GM18873 (cell line): ENCODE data around the gene EFCAB11.
"Not testable (repeated sequence)": the region's sequence is repeated elsewhere in the genome, so short reads cannot be mapped to it uniquely, and the experiment has no call there.

Source experiments
- ATAC-seq: cut with Tn5 transposase; IDR thresholded peaks from one replicate; pipeline ENCODE4 v1.9.1; 2021; ENCODE audit warnings: mild to moderate bottlenecking, moderate library complexity, moderate number of reproducible peaks; ENCODE audit not compliant: unreplicated experiment, low FRiP score

The EFCAB11 gene

DNA sequence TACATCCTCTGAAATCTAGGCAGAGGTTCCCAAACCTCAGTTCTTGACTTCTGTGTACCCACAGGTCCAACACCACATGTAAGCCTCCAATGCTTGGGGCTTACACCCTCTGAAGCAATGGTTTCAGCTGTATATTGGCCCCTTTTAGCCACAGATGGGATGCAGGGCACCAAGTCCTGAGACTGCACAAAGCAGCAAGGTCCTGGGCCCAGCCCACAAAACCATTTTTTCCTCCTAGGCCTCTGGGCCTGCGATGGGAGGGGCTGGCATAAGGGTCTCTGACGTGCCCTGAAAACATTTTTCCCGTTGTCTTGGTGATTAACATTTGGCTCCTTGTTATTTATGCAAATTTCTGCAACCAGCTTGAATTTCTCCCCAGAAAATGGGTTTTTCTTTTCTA lies 80.4 kb downstream of the EFCAB11 start:
- not testable (repeated sequence) for ATAC-seq

- no peak for ATAC-seq
Observed at GRCh38 chr14:89870316-89870715, 84.2 kb downstream of the EFCAB11 start.

- no peak for ATAC-seq
Observed at GRCh38 chr14:89869606-89870005, 84.9 kb downstream of the EFCAB11 start.

GRCh38 chr14:89866458-89866857 lies 88.1 kb downstream of the EFCAB11 start:
- no peak for ATAC-seq

GRCh38 chr14:89865153-89865552 lies 89.4 kb downstream of the EFCAB11 start:
- no peak for ATAC-seq

GRCh38 chr14:89862856-89863255 lies 91.7 kb downstream of the EFCAB11 start:
- ATAC-seq: no peak

DNA sequence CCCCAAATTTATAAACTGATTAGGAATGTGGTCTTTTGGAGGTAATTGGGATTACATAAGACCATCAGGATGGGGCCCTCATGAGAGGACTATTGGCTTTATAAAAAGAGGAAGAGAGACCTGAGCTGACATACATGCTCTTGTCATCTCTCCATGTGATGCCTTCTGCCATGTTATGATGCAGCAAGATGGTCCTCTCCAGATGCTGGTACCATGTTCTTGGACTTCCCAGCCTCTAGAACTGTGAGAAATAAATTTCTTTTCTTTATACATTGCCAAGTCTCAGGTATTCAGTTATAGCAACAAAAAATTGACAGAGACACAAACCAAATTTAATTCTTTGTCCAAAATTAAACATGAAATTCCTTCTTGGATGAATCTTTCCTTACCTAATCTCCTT lies 92.9 kb downstream of the EFCAB11 start:
- no peak for ATAC-seq

GRCh38 chr14:89858089-89858488 lies 96.4 kb downstream of the EFCAB11 start:
- no peak for ATAC-seq

- no peak for ATAC-seq
Observed at GRCh38 chr14:89856871-89857345, 97.6 kb downstream of the EFCAB11 start.

GRCh38 chr14:89855961-89856656 lies 98.4 kb downstream of the EFCAB11 start:
- no peak for ATAC-seq

- ATAC-seq: no peak
Observed at GRCh38 chr14:89853936-89854693, 100.4 kb downstream of the EFCAB11 start.

DNA sequence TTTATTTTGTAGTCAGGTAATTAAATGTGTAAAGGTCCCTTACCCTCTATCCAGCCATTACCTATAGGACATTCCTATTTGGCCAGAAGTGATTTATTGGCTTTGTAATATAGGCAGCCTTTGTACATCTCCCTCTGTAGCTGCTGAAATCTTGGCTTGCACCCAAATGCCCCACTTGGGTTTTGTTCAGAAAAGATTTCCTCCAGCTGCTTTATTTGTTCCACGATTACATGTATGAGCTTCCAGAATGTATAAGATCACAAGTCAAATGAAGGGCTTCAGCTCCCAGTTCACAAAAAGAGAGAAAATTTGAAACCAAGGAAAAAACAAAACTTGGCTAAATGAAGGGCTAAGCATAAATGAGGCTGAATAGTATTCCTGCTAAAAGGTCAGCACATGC lies 103.4 kb downstream of the EFCAB11 start:
- ATAC-seq: no peak

- no peak for ATAC-seq
Observed at GRCh38 chr14:89849931-89850330, 104.6 kb downstream of the EFCAB11 start.

- no peak for ATAC-seq
Observed at GRCh38 chr14:89848165-89848564, 106.4 kb downstream of the EFCAB11 start.

GRCh38 chr14:89845346-89845745 lies 109.2 kb downstream of the EFCAB11 start:
- no peak for ATAC-seq

- no peak for ATAC-seq
Observed at GRCh38 chr14:89844508-89844907, 110.0 kb downstream of the EFCAB11 start.

GRCh38 chr14:89842837-89843236 lies 111.7 kb downstream of the EFCAB11 start:
- ATAC-seq: no peak

GRCh38 chr14:89841851-89842250 lies 112.7 kb downstream of the EFCAB11 start:
- no peak for ATAC-seq

GRCh38 chr14:89836830-89837469 lies 117.6 kb downstream of the EFCAB11 start:
- ATAC-seq: no peak

DNA sequence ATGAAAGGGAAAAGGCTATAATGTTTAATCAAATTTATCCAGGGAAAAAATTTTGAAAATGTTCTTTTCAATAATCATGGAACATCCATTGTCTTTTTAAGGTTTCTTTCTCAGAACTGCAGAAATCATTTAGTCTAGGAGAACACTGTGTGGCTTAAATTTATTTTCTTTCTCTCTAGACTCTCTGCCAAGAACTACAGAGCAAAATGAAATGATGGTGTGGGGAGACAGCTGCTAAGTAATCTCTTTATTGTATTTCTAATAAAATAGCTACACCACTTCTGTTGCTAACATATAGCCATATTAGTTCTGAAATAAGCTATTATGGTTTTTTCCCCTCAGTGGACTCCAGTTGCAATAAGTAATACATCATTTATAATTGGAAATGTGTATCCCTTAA lies 120.9 kb downstream of the EFCAB11 start:
- ATAC-seq: no peak

DNA sequence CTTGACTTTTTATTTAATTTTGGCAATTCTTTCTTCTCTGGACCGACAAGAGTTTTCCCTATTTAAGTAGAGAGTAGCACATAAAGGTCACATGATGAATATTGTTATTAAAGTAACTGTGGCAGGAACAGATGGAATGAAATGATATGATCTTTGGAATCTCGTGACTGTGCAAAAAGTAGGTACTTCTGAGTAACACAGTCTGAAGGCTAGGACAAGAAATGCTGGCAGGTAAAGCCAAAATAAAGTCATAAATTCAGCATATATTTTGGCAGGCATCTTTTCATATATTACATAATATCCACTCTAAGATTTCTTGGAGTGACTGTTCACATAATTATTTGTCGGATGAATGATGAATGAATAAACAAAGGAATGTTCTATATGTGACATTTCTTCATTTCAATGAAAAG lies 121.4 kb downstream of the EFCAB11 start:
- ATAC-seq: no peak
